CD4-positive, CD25-positive, alpha-beta regulatory T cell (primary cell): ENCODE measurements around the gene TECPR2. TPM values are rescaled to one million over a fixed set of nuclear protein-coding genes. Genes with fewer than 3 reads are reported as not detected.

Source experiments
- ATAC-seq, 2 donors: fragments of 150-1000 bp; cut with Tn5 transposase; one replicate each; pipeline ENCODE4 v1.10.0; 2021; ENCODE audit warnings: low read depth in 2 of 2, moderate number of reproducible peaks in 2 of 2, moderate library complexity in 1 of 2
- DNase-seq, 3 donors: peaks; one replicate each; pipeline versions ENCODE4 v3.0.0 to v3.0.0-alpha.2; 2012 to 2022; ENCODE audit warnings: mixed read lengths in 1 of 3
- H3K27ac ChIP-seq: one replicate; pipeline ENCODE4 v1.7.0; 2013; ENCODE audit warnings: mild to moderate bottlenecking, low read length; ENCODE audit not compliant: insufficient read depth, poor library complexity, severe bottlenecking
- H3K27me3 ChIP-seq: one replicate; pipeline ENCODE4 v1.7.0; 2013; ENCODE audit warnings: low read length; ENCODE audit not compliant: control insufficient read depth, insufficient read depth
- H3K36me3 ChIP-seq: one replicate; pipeline ENCODE4 v1.7.0; 2013; ENCODE audit warnings: mild to moderate bottlenecking, low read length, moderate library complexity; ENCODE audit not compliant: control insufficient read depth, insufficient read depth
- H3K4me1 ChIP-seq: 2 replicates; pipeline ENCODE4 v1.7.0; 2013; ENCODE audit warnings: mild to moderate bottlenecking, low read length; ENCODE audit not compliant: insufficient read depth, control insufficient read depth, poor library complexity, severe bottlenecking
- H3K4me3 ChIP-seq: one replicate; pipeline ENCODE4 v1.7.0; 2013; ENCODE audit warnings: low read depth, mild to moderate bottlenecking, low read length, moderate library complexity
- H3K9me3 ChIP-seq, 2 experiments: 1 replicate in 1 of 2; 2 replicates in 1 of 2; pipeline ENCODE4 v1.7.0; 2013; ENCODE audit warnings: low read length in 2 of 2, mild to moderate bottlenecking in 1 of 2, moderate library complexity in 1 of 2; ENCODE audit not compliant: control insufficient read depth in 2 of 2
- H3K27ac Mint-ChIP-seq, 3 donors: one replicate each; pipeline ENCODE4 v1.8.0; 2020 to 2022; ENCODE audit warnings: mild to moderate bottlenecking in 3 of 3, mixed read lengths in 3 of 3, moderate library complexity in 2 of 3
- H3K27me3 Mint-ChIP-seq: one replicate; pipeline ENCODE4 v1.8.0; 2022; ENCODE audit warnings: mild to moderate bottlenecking, mixed read lengths
- H3K36me3 Mint-ChIP-seq: one replicate; pipeline ENCODE4 v1.8.0; 2020; ENCODE audit warnings: mixed read lengths
- H3K4me1 Mint-ChIP-seq, 4 donors: one replicate each; pipeline ENCODE4 v1.8.0; 2020 to 2022; ENCODE audit warnings: mixed read lengths in 4 of 4, mild to moderate bottlenecking in 1 of 4
- H3K4me3 Mint-ChIP-seq, 4 donors: one replicate each; pipeline ENCODE4 v1.8.0; 2020 to 2022; ENCODE audit warnings: mild to moderate bottlenecking in 4 of 4, mixed read lengths in 4 of 4, moderate library complexity in 3 of 4
- H3K9me3 Mint-ChIP-seq, 7 donors: one replicate each; pipeline ENCODE4 v1.8.0; 2020 to 2022; ENCODE audit warnings: mixed read lengths in 7 of 7, mild to moderate bottlenecking in 3 of 7, moderate library complexity in 2 of 7
- polyA plus RNA-seq, 4 donors: library from polyadenylated mRNA; unstranded; fragments of 300-500 nt; fragmentation: Illumina TruSeq; gene quantifications; one replicate each; pipeline ENCODE4 v1.2.3, GENCODE V29; 2021
- total RNA-seq: library from RNA; stranded (reverse); gene quantifications from one replicate; pipeline ENCODE4 v1.2.3, GENCODE V29; 2022

TECPR2 gene
- total and polyA plus RNA-seq, 5 donors from 2014 or later: 2.4 to 12.7 (median 2.9) TPM

DNA sequence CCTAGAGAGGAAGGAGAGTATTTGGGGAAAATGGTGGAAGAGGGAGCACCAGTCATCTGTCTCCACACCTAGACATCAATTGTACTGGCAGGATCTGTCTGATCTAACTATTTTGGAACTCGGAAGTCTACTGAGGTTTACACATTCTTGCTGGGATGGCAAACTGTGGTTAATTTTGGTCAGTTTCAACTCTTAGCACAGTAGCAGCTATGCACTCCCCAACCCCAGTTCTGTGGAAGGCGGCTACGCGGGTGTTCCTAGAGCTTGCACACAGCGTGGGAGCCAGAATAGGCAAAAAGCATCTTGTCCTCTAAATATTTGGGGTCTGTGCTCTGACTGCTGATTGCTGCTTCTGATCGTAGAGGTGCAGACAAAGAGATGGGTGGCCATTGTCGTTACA, 33.8 kb downstream of the TECPR2 start:
- Histone ChIP-seq H3K9me3 (peaks cover 10 to 11% of the 10 kb centered on the region in 2 experiments), H3K27ac (no peak overlapping the region), H3K27me3 (no peaks in the 10 kb centered on the region), H3K4me3 (no peak overlapping the region), H3K36me3 (no peaks in the 10 kb centered on the region), H3K4me1 (peaks cover 7% of the 10 kb centered on the region)
- peak overlapping the region in 1 of 3 donors; percentile 47 for H3K27ac Mint-ChIP-seq
- H3K4me1 Mint-ChIP-seq: peaks cover 0 to 11% (median 9%) of the 10 kb centered on the region in 4 donors
- H3K4me3 Mint-ChIP-seq: no peak overlapping the region
- no peak for ATAC-seq
- peaks cover 7% of the 10 kb centered on the region for H3K36me3 Mint-ChIP-seq
- DNase-seq: no peak
- H3K27me3 Mint-ChIP-seq: no peaks in the 10 kb centered on the region
- H3K9me3 Mint-ChIP-seq: peaks cover 2 to 21% (median 10%) of the 10 kb centered on the region in 7 donors

DNA sequence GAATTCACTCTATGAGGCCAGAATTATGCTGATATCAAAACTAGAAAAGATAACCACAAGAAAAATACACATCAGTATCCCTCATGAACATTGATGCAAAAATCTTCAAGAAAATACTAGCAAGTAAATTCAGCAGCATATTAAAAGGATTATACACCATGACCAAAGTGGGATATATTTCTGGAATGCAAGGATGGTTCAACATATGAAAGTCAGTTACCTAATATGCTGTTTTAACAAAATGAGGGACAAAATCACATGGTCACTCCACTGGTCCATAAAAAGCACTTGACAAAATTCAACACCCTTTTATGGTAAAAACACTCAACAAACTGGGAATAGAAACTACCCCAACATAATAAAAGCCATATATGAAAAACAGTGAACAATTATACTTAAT, 40.3 kb downstream of the TECPR2 start:
- peaks cover 14% of the 10 kb centered on the region for H3K36me3 Mint-ChIP-seq
- no peak for ATAC-seq
- no peak for DNase-seq
- Histone ChIP-seq H3K9me3 (peaks cover 26 to 30% of the 10 kb centered on the region in 2 experiments), H3K4me3 (no peak overlapping the region), H3K27me3 (no peaks in the 10 kb centered on the region), H3K4me1 (no peaks in the 10 kb centered on the region), H3K27ac (no peak overlapping the region), H3K36me3 (no peaks in the 10 kb centered on the region)
- peaks cover 0 to 8% (median 0%) of the 10 kb centered on the region in 4 donors for H3K4me1 Mint-ChIP-seq
- no peak overlapping the region for H3K27ac Mint-ChIP-seq
- H3K4me3 Mint-ChIP-seq: no peak overlapping the region
- peaks cover 0 to 32% (median 16%) of the 10 kb centered on the region in 7 donors for H3K9me3 Mint-ChIP-seq
- no peaks in the 10 kb centered on the region for H3K27me3 Mint-ChIP-seq

DNA sequence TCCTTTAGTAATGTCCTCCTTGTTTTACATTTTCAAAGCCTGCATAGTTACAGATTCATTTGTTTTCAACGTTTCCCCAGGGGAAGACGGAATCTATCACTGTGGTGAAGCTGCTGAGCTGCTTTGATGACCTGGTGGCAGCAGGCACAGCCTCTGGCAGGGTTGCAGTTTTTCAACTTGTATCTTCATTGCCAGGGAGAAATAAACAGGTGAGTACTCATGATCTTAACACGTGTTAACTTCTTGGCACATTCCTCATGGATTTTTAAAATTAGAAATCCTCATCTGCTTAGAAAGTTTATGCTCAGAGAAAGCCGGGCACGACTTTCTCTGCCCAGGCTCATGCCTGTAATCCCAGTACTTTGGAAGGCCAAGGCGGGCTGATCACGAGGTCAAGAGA, 44.5 kb downstream of the TECPR2 start:
- Mint-ChIP-seq H3K27me3 (no peaks in the 10 kb centered on the region), H3K4me3 (no peak overlapping the region), H3K4me1 (peaks cover 3 to 8% (median 6%) of the 10 kb centered on the region in 4 donors), H3K36me3 (peaks cover 31% of the 10 kb centered on the region), H3K27ac (peak overlapping the region in 1 of 3 donors; percentile 61), H3K9me3 (peaks cover 0 to 14% (median 4%) of the 10 kb centered on the region in 7 donors)
- DNase-seq (no peak), ATAC-seq (no peak)
- Histone ChIP-seq H3K36me3 (no peaks in the 10 kb centered on the region), H3K4me1 (no peaks in the 10 kb centered on the region), H3K9me3 (peaks cover 10 to 16% of the 10 kb centered on the region in 2 experiments), H3K27me3 (no peaks in the 10 kb centered on the region), H3K4me3 (no peak overlapping the region), H3K27ac (no peak overlapping the region)

DNA sequence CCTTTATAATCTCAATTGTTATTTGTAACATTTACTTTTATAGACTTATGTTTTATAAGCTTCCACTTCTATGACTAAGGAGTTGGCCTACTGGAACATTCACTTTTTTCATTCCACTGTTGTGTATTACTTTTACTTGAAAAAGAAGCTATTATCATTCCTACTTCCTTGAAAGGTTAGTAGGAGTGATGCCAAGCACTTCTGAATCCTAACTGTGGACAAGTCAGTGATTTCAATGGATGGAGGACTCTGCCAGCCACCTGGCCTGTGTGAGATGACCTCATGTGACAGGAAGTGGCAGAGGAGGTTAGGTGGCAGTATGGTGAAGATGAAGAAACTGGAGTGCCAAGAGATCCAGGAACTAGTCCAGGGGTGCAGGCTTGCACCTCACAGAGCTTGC, 46.0 kb downstream of the TECPR2 start:
- peak in 1 of 3 donors; percentile 38 for DNase-seq
- Histone ChIP-seq H3K36me3 (no peaks in the 10 kb centered on the region), H3K27me3 (no peaks in the 10 kb centered on the region), H3K4me3 (no peak overlapping the region), H3K9me3 (peaks cover 0 to 2% of the 10 kb centered on the region in 2 experiments), H3K4me1 (no peaks in the 10 kb centered on the region), H3K27ac (no peak overlapping the region)
- Mint-ChIP-seq H3K27me3 (no peaks in the 10 kb centered on the region), H3K4me1 (peaks cover 3 to 8% (median 6%) of the 10 kb centered on the region in 4 donors), H3K9me3 (peaks cover 0 to 4% (median 0%) of the 10 kb centered on the region in 7 donors), H3K36me3 (peaks cover 31% of the 10 kb centered on the region), H3K27ac (peak overlapping the region in 2 of 3 donors; percentile 10 to 48), H3K4me3 (no peak overlapping the region)
- ATAC-seq: no peak

DNA sequence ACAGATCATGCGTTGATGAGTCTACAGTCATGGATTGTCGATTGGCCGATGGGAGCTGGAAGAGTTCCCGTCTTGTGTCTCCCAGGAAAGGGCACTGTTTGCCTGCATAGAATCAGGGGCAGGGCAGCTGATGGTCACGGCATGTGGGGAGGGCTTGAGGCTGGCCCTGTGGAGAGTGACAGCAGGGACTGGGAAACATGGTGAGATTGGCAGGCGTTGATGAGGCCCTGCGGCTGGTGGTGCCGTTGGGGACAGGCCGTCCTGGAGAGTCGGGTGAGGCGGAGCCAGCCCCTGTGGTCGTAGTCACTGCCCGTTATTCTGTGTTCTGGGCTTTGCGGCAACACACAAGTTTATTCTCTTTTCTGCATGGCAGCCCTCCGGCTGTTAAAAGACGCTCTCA, 52.9 kb downstream of the TECPR2 start:
- Histone ChIP-seq H3K4me1 (no peaks in the 10 kb centered on the region), H3K36me3 (peaks cover 3% of the 10 kb centered on the region), H3K27ac (no peak overlapping the region), H3K4me3 (no peak overlapping the region), H3K27me3 (no peaks in the 10 kb centered on the region), H3K9me3 (no peaks in the 10 kb centered on the region)
- H3K4me1 Mint-ChIP-seq: no peaks in the 10 kb centered on the region
- no peak for ATAC-seq
- H3K27me3 Mint-ChIP-seq: no peaks in the 10 kb centered on the region
- no peak overlapping the region for H3K4me3 Mint-ChIP-seq
- H3K36me3 Mint-ChIP-seq: peaks cover 21% of the 10 kb centered on the region
- no peak for DNase-seq
- H3K9me3 Mint-ChIP-seq: no peaks in the 10 kb centered on the region
- H3K27ac Mint-ChIP-seq: no peak overlapping the region

DNA sequence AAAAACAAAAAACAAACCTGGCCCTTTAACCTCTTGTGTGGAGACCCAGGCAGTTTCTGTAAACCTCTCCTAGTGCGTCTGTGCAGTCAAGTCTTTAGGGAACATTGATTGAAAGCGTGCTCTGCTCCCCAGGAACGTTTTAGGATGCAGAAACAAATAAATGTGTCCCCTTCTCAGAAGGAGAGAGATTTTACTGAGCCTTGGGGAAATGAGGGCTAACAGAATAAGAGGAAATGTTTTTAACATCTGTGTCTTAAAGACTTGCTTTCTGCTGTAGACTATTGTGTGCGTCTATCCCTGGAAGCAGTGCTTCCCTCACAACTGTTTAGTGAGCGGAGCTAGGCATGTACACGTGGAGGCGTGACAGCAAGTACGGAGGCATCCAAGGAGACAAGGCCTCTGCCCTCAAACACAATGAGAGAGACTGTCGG, 54.3 kb downstream of the TECPR2 start:
- Histone ChIP-seq H3K27ac (no peak overlapping the region), H3K4me1 (no peaks in the 10 kb centered on the region), H3K36me3 (peaks cover 3% of the 10 kb centered on the region), H3K27me3 (no peaks in the 10 kb centered on the region), H3K4me3 (no peak overlapping the region), H3K9me3 (no peaks in the 10 kb centered on the region)
- H3K27ac Mint-ChIP-seq: no peak overlapping the region
- no peak overlapping the region for H3K4me3 Mint-ChIP-seq
- DNase-seq: no peak
- no peaks in the 10 kb centered on the region for H3K9me3 Mint-ChIP-seq
- no peak for ATAC-seq
- H3K36me3 Mint-ChIP-seq: peaks cover 16% of the 10 kb centered on the region
- H3K4me1 Mint-ChIP-seq: no peaks in the 10 kb centered on the region
- no peaks in the 10 kb centered on the region for H3K27me3 Mint-ChIP-seq

DNA sequence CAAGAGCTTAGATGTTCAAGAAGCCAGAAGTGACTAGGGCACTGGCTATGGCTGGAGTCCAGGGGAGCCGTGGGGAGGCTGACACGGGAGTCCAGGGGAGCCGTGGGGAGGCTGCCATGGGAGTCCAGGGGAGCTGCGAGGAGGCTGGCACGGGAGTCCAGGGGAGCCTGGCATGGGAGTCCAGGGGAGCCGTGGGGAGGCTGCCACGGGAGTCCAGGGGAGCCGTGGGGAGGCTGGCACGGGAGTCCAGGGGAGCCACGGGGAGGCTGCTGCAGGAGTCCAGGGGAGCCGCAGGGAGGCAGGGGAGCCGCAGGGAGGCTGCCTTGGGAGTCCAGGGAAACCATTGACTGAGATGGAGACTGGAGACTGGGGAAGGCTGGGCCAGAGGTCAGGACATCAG, 54.9 kb downstream of the TECPR2 start:
- Histone ChIP-seq H3K27ac (no peak overlapping the region), H3K9me3 (no peaks in the 10 kb centered on the region), H3K4me1 (no peaks in the 10 kb centered on the region), H3K36me3 (peaks cover 3% of the 10 kb centered on the region), H3K27me3 (no peaks in the 10 kb centered on the region), H3K4me3 (no peak overlapping the region)
- H3K9me3 Mint-ChIP-seq: no peaks in the 10 kb centered on the region
- ATAC-seq: no peak
- no peak overlapping the region for H3K27ac Mint-ChIP-seq
- no peak overlapping the region for H3K4me3 Mint-ChIP-seq
- peaks cover 16% of the 10 kb centered on the region for H3K36me3 Mint-ChIP-seq
- no peak for DNase-seq
- H3K27me3 Mint-ChIP-seq: no peaks in the 10 kb centered on the region
- no peaks in the 10 kb centered on the region for H3K4me1 Mint-ChIP-seq

DNA sequence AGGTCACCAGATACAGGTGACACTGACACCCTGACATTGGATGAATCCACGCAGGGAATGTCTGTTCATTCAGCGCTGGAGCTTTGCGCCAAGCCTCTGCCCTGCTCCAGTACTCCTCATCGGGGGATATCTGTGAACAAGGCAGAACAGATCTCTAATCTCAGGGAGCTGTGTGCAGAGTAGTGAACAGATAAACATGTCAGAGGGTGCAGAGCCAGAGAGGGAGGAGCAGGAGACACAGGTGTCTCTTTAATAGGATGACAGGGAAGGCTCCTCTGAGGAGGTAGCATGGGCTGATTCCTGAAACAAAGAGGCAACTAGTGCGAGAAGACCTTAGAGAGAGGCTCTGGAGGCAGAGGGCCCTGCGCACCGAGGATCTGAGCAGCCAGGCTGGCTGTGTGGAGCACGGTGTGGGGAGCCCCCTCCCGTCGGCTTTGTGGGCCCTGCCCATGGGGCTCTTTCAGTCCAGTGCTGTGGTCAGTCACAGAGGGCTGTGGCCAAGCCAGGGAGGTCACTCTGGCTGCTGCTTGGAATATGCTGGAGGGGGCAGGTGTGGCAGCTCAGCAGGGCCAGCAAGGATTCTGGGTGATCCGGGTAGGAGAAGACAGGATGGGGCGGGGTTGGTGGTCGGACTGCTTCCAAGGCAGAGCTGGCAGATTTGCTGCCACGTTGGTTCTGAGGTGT, 55.6 kb downstream of the TECPR2 start:
- Mint-ChIP-seq H3K36me3 (peaks cover 16% of the 10 kb centered on the region), H3K9me3 (no peaks in the 10 kb centered on the region), H3K27ac (peak overlapping the region in 1 of 3 donors; percentile 80), H3K4me3 (no peak overlapping the region), H3K27me3 (no peaks in the 10 kb centered on the region), H3K4me1 (no peaks in the 10 kb centered on the region)
- Histone ChIP-seq H3K4me1 (no peaks in the 10 kb centered on the region), H3K9me3 (no peaks in the 10 kb centered on the region), H3K36me3 (peaks cover 3% of the 10 kb centered on the region), H3K4me3 (no peak overlapping the region), H3K27me3 (no peaks in the 10 kb centered on the region), H3K27ac (no peak overlapping the region)
- DNase-seq: no peak
- no peak for ATAC-seq
